ENCODE results near the gene VDR. TPM values are rescaled to one million over a fixed set of nuclear protein-coding genes. Genes with fewer than 3 reads are reported as not detected.

VDR gene
- polyA plus RNA-seq, 3 donors = 3.7 to 4.3 (median 4.3) TPM

GRCh38 chr12:47834199-47834903, 70.4 kb downstream of the VDR start:
- no peak for DNase-seq (ENCODE audit: low read depth in 3 of 3, low spot score in 2 of 3)

DNA sequence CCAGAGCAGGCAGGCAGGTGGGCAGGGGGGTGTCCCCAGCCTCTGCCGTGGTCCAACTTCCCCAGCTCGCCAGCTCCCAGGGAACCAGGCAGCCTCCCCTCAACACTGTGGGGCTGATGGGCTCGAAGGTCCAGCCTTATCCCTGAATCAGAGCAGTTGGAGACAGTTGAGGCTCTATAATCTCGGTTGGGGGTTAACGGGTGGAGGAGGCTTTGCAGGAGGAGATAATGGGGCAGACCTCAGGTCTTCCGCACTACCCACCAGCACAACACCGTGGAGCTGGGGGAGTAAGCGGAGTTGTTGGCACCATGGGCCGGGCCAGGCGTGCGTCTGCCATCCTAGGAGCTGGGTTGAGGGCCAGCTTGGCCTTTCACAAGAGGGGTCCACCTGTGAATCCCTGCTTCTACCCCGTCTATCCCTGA, 71.2 kb downstream of the VDR start:
- DNase-seq (ENCODE audit: low read depth in 3 of 3, low spot score in 2 of 3) = no peak

GRCh38 chr12:47832263-47832933, 72.4 kb downstream of the VDR start:
- DNase-seq (ENCODE audit: low read depth in 3 of 3, low spot score in 2 of 3) = no peak

- no peak for DNase-seq (ENCODE audit: low read depth in 3 of 3, low spot score in 2 of 3)
These were observed 75.2 kb downstream of the VDR start for GRCh38 chr12:47829584-47829983.

- peak in 1 of 3 donors; percentile 53 for DNase-seq (ENCODE audit: low read depth in 3 of 3, low spot score in 2 of 3)
These were observed 75.8 kb downstream of the VDR start for GRCh38 chr12:47828976-47829482.

DNA sequence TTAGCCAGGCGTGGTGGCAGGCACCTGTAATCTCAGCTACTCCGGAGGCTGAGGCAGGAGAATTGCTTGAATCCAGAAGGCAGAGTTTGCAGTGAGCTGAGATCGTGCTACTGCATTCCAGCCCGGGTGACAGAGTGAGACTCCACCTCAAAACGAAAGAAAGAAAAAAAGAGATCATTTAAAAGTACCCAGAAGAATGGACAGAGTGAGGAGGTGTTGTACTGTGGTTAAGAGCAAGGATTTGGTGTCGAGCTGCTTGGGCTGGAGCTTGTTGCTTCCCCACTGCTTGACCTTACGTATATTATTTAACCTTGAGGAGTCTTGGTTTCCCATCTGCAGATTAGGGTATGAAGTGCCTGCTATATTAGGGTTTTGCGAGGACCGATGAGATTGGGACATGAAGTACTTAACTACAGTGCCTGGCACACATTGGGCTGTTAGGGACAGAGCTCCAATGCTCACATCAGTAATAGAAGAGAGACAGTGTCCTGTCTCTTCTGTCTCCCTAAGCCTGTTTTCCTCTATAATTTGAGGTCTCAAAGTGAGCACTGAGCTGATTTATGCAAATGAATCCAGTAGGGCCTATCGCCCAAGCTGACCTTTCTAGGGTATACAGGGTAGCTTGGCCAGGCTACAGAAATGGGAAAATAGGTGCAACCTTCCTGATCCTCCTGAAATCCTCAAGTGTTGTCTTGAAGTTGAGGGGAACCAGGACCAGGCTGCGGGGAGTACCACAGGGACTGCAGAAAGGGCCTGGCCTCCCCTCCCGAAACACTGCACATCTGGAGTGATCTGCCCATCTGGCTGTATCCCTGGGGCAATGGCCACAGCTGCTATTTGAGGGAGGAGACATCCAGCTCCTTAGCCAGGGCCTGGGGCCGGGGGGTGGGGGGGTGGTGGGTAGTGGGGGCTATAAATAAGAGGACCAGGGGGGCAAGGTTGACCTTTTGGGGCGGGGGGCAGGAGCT, 76.5 kb downstream of the VDR start:
- DNase-seq (ENCODE audit: low read depth in 3 of 3, low spot score in 2 of 3) = no peak

DNA sequence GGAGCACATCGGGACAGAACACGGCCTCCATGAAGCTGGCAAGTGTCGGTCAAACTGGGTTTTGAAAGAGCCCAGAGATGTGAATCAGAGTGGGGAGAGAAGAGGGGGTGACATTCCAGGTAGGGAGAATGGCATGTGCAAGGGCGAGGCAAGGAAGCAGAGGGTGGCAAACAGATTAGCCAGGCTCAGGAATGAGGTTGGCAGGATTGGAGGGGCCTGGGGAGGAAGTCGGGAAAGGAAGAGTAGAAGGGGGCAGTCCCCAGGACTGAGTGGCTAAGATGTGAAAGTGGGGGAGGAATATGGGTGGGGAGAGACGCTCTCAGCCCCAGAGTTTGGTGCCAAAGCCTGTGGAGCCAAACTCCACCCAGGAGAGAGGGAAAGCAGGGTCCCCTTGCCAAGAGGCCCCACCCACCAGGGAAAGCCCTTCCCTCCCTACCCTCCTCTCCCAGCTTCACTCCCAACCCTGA, 79.6 kb downstream of the VDR start:
- no peak for DNase-seq (ENCODE audit: low read depth in 3 of 3, low spot score in 2 of 3)

- no peak for DNase-seq (ENCODE audit: low read depth in 3 of 3, low spot score in 2 of 3)
These were observed 80.2 kb downstream of the VDR start for GRCh38 chr12:47824635-47825034.

GRCh38 chr12:47824198-47824597, 80.6 kb downstream of the VDR start:
- no peak for DNase-seq (ENCODE audit: low read depth in 3 of 3, low spot score in 2 of 3)

- no peak for DNase-seq (ENCODE audit: low read depth in 3 of 3, low spot score in 2 of 3)
These were observed 81.2 kb downstream of the VDR start for GRCh38 chr12:47823422-47824086.

- DNase-seq (ENCODE audit: low read depth in 3 of 3, low spot score in 2 of 3) = no peak
These were observed 81.9 kb downstream of the VDR start for GRCh38 chr12:47822863-47823262.

DNA sequence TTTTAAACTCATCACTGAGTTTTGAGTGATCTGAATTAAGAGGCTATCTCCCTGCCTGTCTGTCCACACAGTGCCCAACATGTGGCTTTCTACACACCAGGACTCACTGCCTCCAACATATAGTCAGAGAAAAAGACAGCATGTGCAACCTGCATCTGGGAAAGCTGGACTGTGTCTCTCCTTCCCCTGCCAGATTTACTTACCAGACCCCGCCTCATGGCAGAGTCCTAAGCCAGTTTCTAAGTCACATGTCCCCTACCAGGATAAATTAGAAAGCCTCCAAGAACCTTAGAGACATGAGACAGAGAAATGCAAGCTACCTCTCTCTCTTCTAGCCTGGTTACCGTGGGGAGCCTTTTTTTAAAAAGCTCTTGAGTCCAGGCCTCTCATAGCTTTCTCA, 82.4 kb downstream of the VDR start:
- no peak for DNase-seq (ENCODE audit: low read depth in 3 of 3, low spot score in 2 of 3)

DNA sequence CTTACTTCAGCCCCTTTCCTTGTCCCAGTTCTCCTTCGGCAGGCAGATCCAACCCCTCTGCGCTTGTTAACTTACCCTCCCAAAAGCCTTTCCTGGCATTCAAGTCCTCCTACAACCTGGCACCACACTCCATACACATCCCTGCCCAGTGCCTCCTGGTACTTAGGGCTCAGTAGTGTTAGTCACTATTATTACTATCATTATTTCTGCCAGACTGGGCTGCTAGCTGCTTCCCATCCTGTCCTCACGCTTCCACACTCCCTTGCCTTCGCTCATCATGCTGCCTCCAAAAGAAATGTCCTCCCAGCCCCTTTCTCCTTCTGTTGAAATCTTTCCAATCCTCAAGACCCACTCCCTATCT, 83.5 kb downstream of the VDR start:
- no peak for DNase-seq (ENCODE audit: low read depth in 3 of 3, low spot score in 2 of 3)

GRCh38 chr12:47820631-47821345, 84.0 kb downstream of the VDR start:
- peak in 2 of 3 donors; percentile 83 to 84 for DNase-seq (ENCODE audit: low read depth in 3 of 3, low spot score in 2 of 3)

DNA sequence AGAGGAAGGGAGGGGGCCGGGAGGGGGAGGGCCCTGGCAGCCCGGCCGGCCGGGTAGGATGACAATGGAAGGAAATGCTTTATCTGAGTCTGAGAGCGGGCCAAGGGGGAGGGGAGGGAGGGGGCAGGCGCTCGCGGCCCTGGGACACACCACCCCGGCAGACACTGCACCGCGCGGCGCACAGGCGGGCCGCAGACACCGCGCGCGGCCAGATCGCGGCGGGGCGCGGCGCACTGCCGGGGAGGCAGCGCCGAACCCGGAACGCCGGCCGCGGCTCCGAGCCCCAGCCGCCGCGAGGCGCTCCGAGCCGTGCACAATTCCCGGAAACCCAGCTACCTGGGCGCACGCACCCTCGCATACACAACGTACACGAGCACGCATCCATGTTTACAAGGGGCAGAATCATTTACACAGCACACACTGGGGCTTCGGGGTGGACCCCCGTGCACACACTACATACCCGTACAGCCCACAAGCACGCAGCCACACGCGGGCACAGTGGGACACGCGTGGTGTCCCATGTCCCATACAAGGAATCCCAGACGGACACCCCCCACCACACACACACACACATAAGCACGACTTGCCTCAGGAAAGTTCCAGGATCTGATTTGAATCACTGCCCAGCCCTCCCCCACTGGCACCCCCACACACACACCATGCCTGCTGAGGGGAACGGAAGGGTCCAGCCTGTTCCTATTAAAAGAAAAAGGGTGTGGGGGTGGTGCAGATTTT, 84.7 kb downstream of the VDR start, which contains the start of gene HDAC7:
Gene HDAC7 (minus strand): TSS at position 8 of the 735 bp plus-strand sequence. CDS start 118 bp downstream, outside the sequence.
- DNase-seq (ENCODE audit: low read depth in 3 of 3, low spot score in 2 of 3) = peak in 2 of 3 donors; percentile 37 to 57

DNA sequence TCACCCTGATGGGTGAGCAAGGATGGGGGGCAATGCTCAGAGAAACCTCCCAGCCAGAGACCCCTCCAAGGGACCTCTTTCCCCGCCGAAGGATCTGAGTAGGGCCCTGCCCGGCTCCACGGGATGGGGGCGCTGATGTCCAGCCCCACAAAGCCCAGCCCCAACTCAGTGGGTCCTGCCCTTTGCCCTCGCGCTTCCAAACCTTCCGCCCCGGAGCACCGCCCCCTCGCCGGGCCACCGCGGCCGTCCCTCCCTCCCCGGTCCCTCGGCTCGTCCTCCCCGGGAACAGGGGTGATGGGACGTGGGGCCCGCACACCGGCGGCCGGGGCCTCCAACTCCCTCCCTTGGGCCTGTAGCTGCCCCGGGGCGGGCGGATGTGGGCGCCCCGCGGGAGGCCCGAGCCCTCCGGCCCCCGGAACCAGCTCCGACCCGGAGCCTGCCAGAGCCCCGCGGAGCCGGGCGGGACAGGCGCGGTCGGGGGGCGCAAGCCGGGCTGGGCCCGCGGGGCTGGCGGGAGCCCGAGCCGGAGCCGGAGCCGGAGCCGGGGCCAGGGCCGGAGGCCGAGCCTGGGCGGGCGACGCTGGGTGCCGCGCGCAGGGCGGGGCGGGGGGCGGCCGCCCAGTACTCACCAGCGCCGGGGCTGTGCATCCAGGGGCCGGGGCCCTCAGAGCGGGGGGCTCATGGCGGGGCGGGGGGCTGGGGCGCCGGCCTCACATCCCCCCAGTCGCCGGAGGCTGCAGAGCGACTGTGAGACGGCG, 85.5 kb downstream of the VDR start:
- DNase-seq (ENCODE audit: low read depth in 3 of 3, low spot score in 2 of 3) = no peak

GRCh38 chr12:47818467-47819137, 86.2 kb downstream of the VDR start:
- no peak for DNase-seq (ENCODE audit: low read depth in 3 of 3, low spot score in 2 of 3)

DNA sequence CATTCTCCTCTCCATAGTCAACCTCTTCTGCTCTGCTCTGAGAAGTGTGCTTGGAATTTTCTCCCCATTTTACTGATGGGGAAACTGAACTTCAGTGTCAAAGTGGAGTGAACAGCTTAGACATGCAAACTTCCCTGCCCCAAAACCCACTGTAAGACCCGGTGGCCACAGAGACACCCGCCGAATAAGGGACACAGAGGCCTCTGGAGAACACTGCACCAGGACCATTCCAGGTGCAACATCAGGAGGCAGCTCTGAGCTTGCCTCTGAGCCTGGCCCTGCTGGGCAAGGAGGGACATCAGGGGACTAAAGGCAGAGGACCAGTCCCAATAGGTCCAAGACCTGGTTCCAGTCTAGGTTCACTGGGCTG, 86.8 kb downstream of the VDR start:
- no peak for DNase-seq (ENCODE audit: low read depth in 3 of 3, low spot score in 2 of 3)

All from right renal cortex interstitium (tissue), 3 donors.